ENCODE measurements around the gene BTBD2.

BTBD2 gene

GRCh38 chr19:1985588-1986356 is 29.7 kb downstream of the BTBD2 start:
- no peak for DNase-seq (ENCODE audit: low spot score)

DNA sequence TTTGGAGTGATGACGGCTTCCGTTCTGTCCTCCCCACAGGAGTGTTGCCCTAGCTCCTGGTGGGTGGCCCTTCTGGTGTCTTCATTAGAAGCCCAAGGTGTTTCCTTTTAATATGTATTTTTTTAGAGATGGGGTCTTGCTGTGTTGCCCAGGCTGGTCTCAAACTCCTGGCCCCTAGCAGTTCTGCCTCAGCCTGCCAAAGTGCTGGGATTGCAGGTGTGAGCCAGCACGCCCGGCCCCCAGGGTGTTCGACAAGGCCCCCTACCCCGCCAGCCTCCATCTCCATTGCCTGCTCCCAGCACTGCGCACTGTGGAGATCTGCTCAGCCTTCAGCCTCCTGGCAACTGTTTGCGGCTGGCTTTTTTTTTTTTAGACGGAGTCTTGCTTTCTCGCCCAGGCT is 31.2 kb downstream of the BTBD2 start:
- no peak for DNase-seq (ENCODE audit: low spot score)

GRCh38 chr19:1981253-1981652 is 34.3 kb downstream of the BTBD2 start:
- no peak for DNase-seq (ENCODE audit: low spot score)

DNA sequence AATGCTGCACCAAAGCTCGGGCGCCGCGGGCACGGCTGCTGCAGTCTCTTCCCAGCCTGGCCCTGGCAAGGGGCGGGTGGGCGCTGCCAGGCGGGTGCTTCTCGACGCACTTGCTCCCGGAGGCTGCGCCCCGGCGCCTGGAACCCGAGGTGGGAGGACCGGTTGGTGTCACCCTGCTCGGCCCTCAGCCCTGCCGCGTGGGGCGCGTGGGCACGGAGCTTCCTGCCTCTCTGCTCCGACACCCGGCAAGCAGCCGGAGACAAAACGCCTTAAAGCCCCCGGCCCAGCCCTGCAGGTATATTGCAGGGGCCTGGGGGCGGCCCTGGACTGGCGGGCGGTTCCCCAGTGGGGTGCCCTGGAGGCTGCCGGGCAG is 34.7 kb downstream of the BTBD2 start:
- no peak for DNase-seq (ENCODE audit: low spot score)

DNA sequence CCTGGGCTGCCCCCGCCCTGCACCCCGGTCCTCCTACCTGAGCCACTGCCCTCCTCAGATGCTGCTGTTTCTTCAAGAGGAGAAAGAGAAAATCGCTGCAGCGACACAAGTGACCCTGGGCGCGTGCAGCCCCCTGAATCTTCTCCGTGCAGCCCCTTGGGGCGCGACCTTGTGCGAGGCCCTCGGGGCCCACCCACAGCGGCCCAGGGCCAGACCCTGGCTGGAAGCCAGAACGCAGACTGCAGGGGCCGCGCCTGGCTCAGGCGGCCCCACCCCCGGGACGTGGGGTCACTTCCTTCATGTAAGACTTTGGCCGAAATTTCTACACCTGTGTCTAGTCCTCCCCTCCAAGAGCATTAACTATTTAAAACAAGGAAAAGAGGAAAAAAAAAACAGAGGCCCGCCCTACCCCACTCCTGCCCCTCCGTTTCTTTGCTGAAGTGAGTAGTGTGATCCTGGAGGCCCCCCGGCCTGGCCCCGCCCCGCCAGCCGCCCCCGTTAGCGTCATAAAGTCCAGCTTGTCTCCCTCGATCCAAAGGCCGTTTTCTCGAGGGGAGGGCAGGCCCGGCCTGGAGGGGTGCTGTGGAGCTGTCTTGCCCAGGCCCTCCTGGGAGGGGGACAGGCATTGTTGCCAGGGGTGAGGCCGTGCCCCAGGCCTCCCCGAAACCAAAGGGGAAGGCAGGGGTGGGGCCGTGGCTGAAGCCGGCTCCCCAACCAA is 35.3 kb downstream of the BTBD2 start:
- no peak for DNase-seq (ENCODE audit: low spot score)

- no peak for DNase-seq (ENCODE audit: low spot score)
Observed at GRCh38 chr19:1979642-1980041, 35.9 kb downstream of the BTBD2 start.

DNA sequence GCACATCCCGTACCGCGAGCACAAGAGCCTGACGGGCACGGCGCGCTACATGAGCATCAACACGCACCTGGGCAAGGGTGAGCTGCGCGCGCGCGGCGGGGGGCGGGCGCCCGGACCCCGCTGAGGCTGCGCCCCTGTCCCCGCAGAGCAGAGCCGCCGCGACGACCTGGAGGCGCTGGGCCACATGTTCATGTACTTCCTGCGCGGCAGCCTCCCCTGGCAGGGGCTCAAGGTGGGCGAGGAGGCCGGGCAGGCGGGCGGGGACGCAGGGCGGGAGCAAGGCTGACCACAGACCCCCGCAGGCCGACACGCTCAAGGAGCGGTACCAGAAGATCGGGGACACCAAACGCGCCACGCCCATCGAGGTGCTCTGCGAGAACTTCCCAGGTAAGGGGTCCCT is 36.5 kb downstream of the BTBD2 start:
- no peak for DNase-seq (ENCODE audit: low spot score)

DNA sequence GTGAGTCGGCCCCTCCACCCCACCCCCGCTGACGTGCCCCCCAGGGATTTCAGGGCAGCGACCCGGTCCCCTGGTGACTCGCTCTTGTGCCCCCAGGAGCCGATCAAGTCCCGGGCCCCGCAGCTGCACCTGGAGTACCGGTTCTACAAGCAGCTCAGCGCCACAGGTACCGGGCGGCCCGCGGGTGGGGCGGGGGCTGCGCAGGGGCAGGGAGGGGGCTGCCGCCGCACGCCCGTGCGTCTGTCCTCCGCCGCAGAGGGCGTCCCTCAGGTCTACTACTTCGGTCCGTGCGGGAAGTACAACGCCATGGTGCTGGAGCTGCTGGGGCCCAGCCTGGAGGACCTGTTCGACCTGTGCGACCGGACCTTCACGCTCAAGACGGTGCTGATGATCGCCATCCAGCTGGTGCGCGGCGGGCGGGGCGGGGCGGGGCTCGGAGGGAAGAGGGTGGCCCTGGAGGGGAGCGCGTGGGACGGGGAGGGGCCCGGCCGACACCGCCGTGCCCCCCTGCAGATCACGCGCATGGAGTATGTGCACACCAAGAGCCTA is 37.1 kb downstream of the BTBD2 start:
- DNase-seq (ENCODE audit: low spot score), result no peak

- no peak for DNase-seq (ENCODE audit: low spot score)
Observed at GRCh38 chr19:1977120-1977519, 38.4 kb downstream of the BTBD2 start.

DNA sequence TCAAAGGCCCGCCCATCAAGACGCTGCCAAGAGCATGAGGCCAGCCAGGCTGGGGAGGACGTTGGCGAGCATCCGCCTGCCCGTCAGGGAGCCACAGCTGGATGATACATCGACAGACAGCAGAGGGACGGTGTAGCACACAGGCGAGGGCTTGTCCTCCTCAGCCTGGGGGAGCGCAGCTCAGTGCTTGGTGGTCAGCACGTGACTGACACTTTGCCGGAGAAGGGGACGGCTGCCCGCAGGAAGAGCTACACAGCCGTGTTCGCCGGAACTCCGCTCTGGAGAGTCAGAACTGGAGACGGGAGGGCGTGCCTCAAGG is 40.4 kb downstream of the BTBD2 start:
- DNase-seq (ENCODE audit: low spot score), result no peak

DNA sequence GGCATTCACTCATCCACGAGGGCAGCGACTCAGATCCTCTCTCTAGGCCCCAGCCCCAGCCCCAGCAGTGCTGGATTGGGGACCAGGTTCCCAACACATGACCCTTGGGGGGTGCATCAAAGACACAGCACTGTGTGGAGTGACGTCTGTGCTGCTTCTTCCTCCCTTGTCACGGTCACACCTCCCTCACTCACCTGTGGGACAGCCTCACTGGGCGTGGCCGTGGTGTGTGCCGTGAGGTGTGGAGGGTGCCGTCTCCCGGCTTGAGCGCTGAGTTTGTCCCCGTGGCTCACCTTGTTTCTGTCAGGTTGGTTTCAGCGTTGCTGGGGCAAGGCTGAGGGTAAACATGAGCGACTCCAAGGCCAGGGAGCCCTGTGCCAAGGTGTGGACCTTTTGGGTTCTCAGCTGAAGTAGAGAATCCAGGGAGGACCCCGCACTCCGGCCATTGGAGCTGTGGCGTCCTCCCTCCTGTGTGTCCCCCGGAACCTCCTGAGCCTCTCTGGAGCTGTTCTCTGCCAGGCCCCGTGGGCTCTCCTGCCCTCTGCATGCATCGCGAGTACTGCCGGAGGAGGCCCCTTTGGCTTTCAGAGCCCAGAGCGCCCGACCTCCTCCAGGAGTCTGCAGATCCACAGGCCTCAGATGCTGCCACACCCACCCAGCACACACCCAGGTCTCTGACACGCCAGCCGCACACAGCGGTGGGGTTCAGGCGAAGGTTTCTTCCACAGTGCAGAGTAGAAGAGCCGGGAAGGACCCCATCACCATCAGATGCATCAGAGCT is 40.9 kb downstream of the BTBD2 start:
- DNase-seq (ENCODE audit: low spot score), result no peak

DNA sequence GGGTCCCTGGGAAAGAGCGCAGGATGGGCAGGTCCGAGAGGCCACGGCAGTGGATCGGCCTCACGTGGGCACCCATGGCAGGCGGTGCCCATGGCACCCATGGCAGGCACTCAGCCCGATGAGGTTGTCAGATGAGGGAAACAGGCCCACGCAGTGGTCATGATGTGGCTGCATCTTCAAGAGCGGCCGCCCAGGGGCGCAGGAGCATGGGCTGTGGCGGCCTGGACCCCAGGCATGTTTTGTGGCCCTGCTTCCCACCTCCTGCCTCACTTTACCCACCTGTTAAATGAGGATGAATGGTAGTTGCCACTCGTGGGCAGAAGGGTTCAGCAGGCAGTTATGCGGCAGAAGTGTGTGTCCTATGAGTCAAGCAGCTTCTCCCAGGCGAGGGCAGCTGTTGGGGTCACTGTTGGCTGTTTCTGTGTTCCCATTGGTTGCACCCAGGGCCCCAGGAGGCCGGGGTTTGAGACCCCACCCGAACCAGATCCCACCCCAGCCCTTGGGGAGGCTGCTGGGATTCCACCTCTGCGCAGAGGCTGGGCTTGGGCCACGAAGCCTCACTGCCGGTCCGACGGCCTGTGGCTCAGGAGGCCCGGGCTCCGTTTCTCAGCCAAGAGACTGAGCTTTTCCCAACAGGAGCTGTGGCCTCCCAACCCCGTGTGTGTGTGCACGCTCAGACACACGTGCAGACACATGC is 44.6 kb downstream of the BTBD2 start:
- no peak for DNase-seq (ENCODE audit: low spot score)

- DNase-seq (ENCODE audit: low spot score), result no peak
Observed at GRCh38 chr19:1970003-1970805, 45.3 kb downstream of the BTBD2 start.

DNA sequence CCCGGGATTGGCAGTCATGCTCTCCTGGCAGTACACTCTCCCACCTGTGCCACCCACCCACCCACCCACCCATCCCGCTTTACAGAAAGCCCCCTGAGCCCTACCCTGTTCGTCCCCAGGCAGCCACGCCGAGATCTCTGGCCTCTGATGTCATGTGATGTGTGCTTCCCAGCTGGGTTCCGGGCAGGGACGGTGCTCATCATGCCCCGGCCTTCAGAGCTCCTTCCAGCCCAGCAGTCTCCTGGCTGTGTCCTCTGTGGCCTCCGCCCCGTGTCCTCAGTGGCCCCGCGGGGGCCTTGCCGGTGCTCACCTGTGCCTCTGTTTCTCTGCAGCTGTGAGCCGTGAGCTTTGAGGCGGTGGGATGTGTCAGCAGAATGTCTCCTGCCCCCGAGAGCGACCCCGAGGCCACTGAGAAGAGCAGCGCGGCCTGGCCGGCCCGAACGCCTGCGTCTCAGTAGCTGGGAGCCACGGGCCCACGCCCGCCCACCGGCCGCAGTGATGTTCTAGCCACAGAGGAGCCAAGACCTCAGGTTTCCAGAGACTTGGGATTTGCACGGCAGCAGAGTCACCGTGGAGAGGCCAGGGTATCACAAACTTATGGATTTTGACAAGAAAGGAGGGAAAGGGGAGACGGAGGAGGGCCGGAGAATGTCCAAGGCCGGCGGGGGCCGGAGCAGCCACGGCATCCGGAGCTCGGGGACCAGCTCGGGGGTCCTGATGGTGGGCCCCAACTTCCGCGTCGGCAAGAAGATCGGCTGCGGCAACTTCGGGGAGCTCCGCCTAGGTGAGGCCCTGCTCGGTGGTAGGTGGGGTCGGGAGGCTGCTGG is 46.1 kb downstream of the BTBD2 start:
- DNase-seq (ENCODE audit: low spot score), result no peak

GRCh38 chr19:1968279-1969175 is 47.0 kb downstream of the BTBD2 start:
- no peak for DNase-seq (ENCODE audit: low spot score)

GRCh38 chr19:1967087-1967608 is 48.4 kb downstream of the BTBD2 start:
- no peak for DNase-seq (ENCODE audit: low spot score)

GRCh38 chr19:1962674-1963073 is 52.8 kb downstream of the BTBD2 start:
- no peak for DNase-seq (ENCODE audit: low spot score)

GRCh38 chr19:1961000-1961883 is 54.3 kb downstream of the BTBD2 start:
- DNase-seq (ENCODE audit: low spot score), result no peak

Measured in kidney capillary endothelial cell (primary cell).